ENCODE measurements around the gene HACD4. TPM values are rescaled to one million over a fixed set of nuclear protein-coding genes. Genes with fewer than 3 reads are reported as not detected.

HACD4 gene
- total RNA-seq, 2 donors from 2014 or later = 2.4 to 3.1 TPM

GRCh38 chr9:21023861-21024260 is 7.6 kb downstream of the HACD4 start:
- Histone ChIP-seq H3K27me3 (replicated peaks; ENCODE audit: insufficient read depth) (no peaks in the 10 kb centered on the region), H3K4me3 (no peak overlapping the region), H3K4me1 (replicated peaks) (no peaks in the 10 kb centered on the region), H3K36me3 (no peaks in the 10 kb centered on the region), H3K27ac (no peak overlapping the region), H3K9me3 (no peaks in the 10 kb centered on the region)
- DNase-seq (ENCODE audit: low spot score) = no peak
- intact Hi-C loops (cut with DNase I) = no loop called here
- TF ChIP-seq POLR2A (IDR thresholded peaks at IDR 0.05) = no peak
- TF ChIP-seq CTCF (IDR thresholded peaks at IDR 0.05) = no peak
- no peak for TF ChIP-seq POLR2AphosphoS5 (IDR thresholded peaks at IDR 0.05)
- 85% methylated on average over 2 of the region's 2 CpGs for WGBS

GRCh38 chr9:21018177-21018576 is 13.3 kb downstream of the HACD4 start:
- no peaks in the 10 kb centered on the region for H3K27me3 ChIP-seq (replicated peaks; ENCODE audit: insufficient read depth)
- H3K4me1 ChIP-seq (replicated peaks) = no peaks in the 10 kb centered on the region
- TF ChIP-seq POLR2A (IDR thresholded peaks at IDR 0.05) (no peak), POLR2AphosphoS5 (IDR thresholded peaks at IDR 0.05) (no peak), CTCF (IDR thresholded peaks at IDR 0.05) (no peak)
- H3K27ac ChIP-seq = no peak overlapping the region
- H3K9me3 ChIP-seq = no peaks in the 10 kb centered on the region
- H3K36me3 ChIP-seq = no peaks in the 10 kb centered on the region
- H3K4me3 ChIP-seq = no peak overlapping the region
- DNase-seq (ENCODE audit: low spot score) = no peak
- intact Hi-C loops (cut with DNase I) = no loop called here
- 93% methylated on average over 2 of the region's 2 CpGs for WGBS

- no peak for TF ChIP-seq CTCF (IDR thresholded peaks at IDR 0.05)
- no peak for DNase-seq (ENCODE audit: low spot score)
- no peaks in the 10 kb centered on the region for H3K36me3 ChIP-seq
- H3K27me3 ChIP-seq (replicated peaks; ENCODE audit: insufficient read depth) = no peaks in the 10 kb centered on the region
- intact Hi-C loops (cut with DNase I) = no loop called here
- no peaks in the 10 kb centered on the region for H3K4me1 ChIP-seq (replicated peaks)
- H3K9me3 ChIP-seq = no peaks in the 10 kb centered on the region
- H3K4me3 ChIP-seq = no peak overlapping the region
- 59% methylated on average over 2 of the region's 2 CpGs for WGBS
- H3K27ac ChIP-seq = no peak overlapping the region
These were observed 14.5 kb downstream of the HACD4 start for GRCh38 chr9:21016701-21017491.

- no peak for DNase-seq (ENCODE audit: low spot score)
- H3K27me3 ChIP-seq (replicated peaks; ENCODE audit: insufficient read depth) = no peaks in the 10 kb centered on the region
- no peaks in the 10 kb centered on the region for H3K4me1 ChIP-seq (replicated peaks)
- TF ChIP-seq POLR2AphosphoS5 (IDR thresholded peaks at IDR 0.05) = no peak
- no peak for TF ChIP-seq POLR2A (IDR thresholded peaks at IDR 0.05)
- TF ChIP-seq CTCF (IDR thresholded peaks at IDR 0.05) = no peak
- intact Hi-C loops (cut with DNase I) = no loop called here
- H3K4me3 ChIP-seq = no peak overlapping the region
- H3K36me3 ChIP-seq = no peaks in the 10 kb centered on the region
- no peaks in the 10 kb centered on the region for H3K9me3 ChIP-seq
- H3K27ac ChIP-seq = no peak overlapping the region
These were observed 15.4 kb downstream of the HACD4 start for GRCh38 chr9:21015995-21016394.

GRCh38 chr9:21015129-21015815 is 16.2 kb downstream of the HACD4 start:
- no peak overlapping the region for H3K4me3 ChIP-seq
- no peaks in the 10 kb centered on the region for H3K27me3 ChIP-seq (replicated peaks; ENCODE audit: insufficient read depth)
- TF ChIP-seq POLR2AphosphoS5 (IDR thresholded peaks at IDR 0.05) = no peak
- no peak for TF ChIP-seq POLR2A (IDR thresholded peaks at IDR 0.05)
- no peak for TF ChIP-seq CTCF (IDR thresholded peaks at IDR 0.05)
- intact Hi-C loops (cut with DNase I) = no loop called here
- 33% methylated on average over 5 of the region's 5 CpGs for WGBS
- H3K27ac ChIP-seq = no peak overlapping the region
- no peaks in the 10 kb centered on the region for H3K4me1 ChIP-seq (replicated peaks)
- DNase-seq (ENCODE audit: low spot score) = no peak
- no peaks in the 10 kb centered on the region for H3K9me3 ChIP-seq
- no peaks in the 10 kb centered on the region for H3K36me3 ChIP-seq
